GM12878 (cell line): Measurements from ENCODE around the gene SCARF1. TPM values are rescaled to one million over a fixed set of nuclear protein-coding genes. Genes with fewer than 3 reads are reported as not detected.

Source experiments
- ATAC-seq: fragments of 200-7000 bp; cut with Tn5 transposase; 3 replicates; pipeline ENCODE4 v1.9.1; 2020; ENCODE audit warnings: mild to moderate bottlenecking, moderate library complexity
- BruUV-seq: library from RNA; stranded (reverse); fragments of 400-500 nt; replicated peaks from 2 replicates; lab custom pipeline; 2021; lab: Mats Ljungman, UMichigan
- CTCF ChIA-PET: fragments of 300-600 bp; sonication (Branson Sonifier 250); formaldehyde crosslinking; extraction: SDS; loops from one replicate; lab custom pipeline; 2021; ENCODE audit warnings: inconsistent platforms; lab: Yijun Ruan, JAX
- POLR2A ChIA-PET: fragments of 350-600 bp; formaldehyde crosslinking; extraction: SDS; loops from one replicate; lab custom pipeline; 2021; ENCODE audit warnings: inconsistent platforms; lab: Charles Lee
- RAD21 ChIA-PET: fragments of 300-600 bp; sonication (Branson Sonifier 250); formaldehyde crosslinking; loops from one replicate; lab custom pipeline; 2023; ENCODE audit warnings: antibody characterized with exemption; ENCODE audit not compliant: unreplicated experiment; lab: Charles Lee
- SMC1A ChIA-PET: fragments of 300-600 bp; sonication (Branson Sonifier 250); formaldehyde crosslinking; loops from one replicate; lab custom pipeline; 2023; ENCODE audit not compliant: unreplicated experiment, uncharacterized antibody; lab: Charles Lee
- DNase-seq: peaks from one replicate; pipeline ENCODE4 v3.0.0-alpha.2; 2011; ENCODE audit warnings: low read depth, low spot score
- FAIRE-seq: peaks from 3 replicates; lab custom pipeline; 2011; peaks lifted over from hg19 to GRCh38; lab: Jason Lieb, UNC
- H2AFZ ChIP-seq: 2 replicates; pipeline ENCODE4 v1.6.0; 2011; ENCODE audit warnings: low read depth, low read length, control low read depth; ENCODE audit not compliant: control insufficient read depth
- H3K27ac ChIP-seq: 2 replicates; pipeline ENCODE4 v1.5.1; 2011; ENCODE audit warnings: control low read depth; ENCODE audit not compliant: control insufficient read depth, insufficient read depth
- H3K27me3 ChIP-seq, 2 experiments: replicated peaks in 1 of 2; 2 replicates each; pipeline versions ENCODE4 v1.6.0 to v1.6.1; 2011; ENCODE audit warnings: low read length in 1 of 2; ENCODE audit not compliant: control insufficient read depth in 2 of 2, insufficient read depth in 2 of 2
- H3K36me3 ChIP-seq, 2 experiments: 2 replicates each; pipeline ENCODE4 v1.5.1; 2011; ENCODE audit warnings: low read length in 1 of 2; ENCODE audit not compliant: control insufficient read depth in 2 of 2, insufficient read depth in 2 of 2
- H3K4me1 ChIP-seq: 2 replicates; pipeline ENCODE4 v1.6.1; 2011; ENCODE audit warnings: mild to moderate bottlenecking, low read length, moderate library complexity, mixed read lengths; ENCODE audit not compliant: control insufficient read depth, insufficient read depth
- H3K4me2 ChIP-seq: 2 replicates; pipeline ENCODE4 v1.6.0; 2011; ENCODE audit warnings: control low read depth; ENCODE audit not compliant: control insufficient read depth, insufficient read depth
- H3K4me3 ChIP-seq: fragments of 200-600 bp; sonication (generic); 2 replicates; pipeline ENCODE4 v1.5.1; 2016
- H3K79me2 ChIP-seq: 2 replicates; pipeline ENCODE4 v1.6.0; 2011; ENCODE audit warnings: low read length; ENCODE audit not compliant: control insufficient read depth, insufficient read depth
- H3K9ac ChIP-seq: 2 replicates; pipeline ENCODE4 v1.8.0; 2011; ENCODE audit warnings: low read length, control low read depth, mixed read lengths; ENCODE audit not compliant: control insufficient read depth, insufficient read depth
- H3K9me3 ChIP-seq: replicated peaks from 3 replicates; pipeline ENCODE4 v1.5.1; 2011; ENCODE audit warnings: mild to moderate bottlenecking, low read length; ENCODE audit not compliant: control insufficient read depth, insufficient read depth
- H4K20me1 ChIP-seq: 2 replicates; pipeline ENCODE4 v1.6.0; 2011; ENCODE audit not compliant: control insufficient read depth, insufficient read depth
- ATF7 ChIP-seq: fragments of 450-650 bp; IDR thresholded peaks from 2 replicates; pipeline ENCODE4 v1.6.1; 2016; ENCODE audit warnings: low read depth, mild to moderate bottlenecking
- IKZF1 ChIP-seq: fragments of 450-650 bp; conservative IDR thresholded peaks from 2 replicates; pipeline ENCODE4 v1.6.1; 2017; ENCODE audit warnings: antibody characterized with exemption, mild to moderate bottlenecking
- MTA3 ChIP-seq: IDR thresholded peaks from 2 replicates; pipeline ENCODE4 v1.6.1; 2012; ENCODE audit warnings: low read length, inconsistent platforms, borderline replicate concordance
- NFXL1 ChIP-seq: fragments of 450-650 bp; IDR thresholded peaks from 2 replicates; pipeline ENCODE4 v1.6.1; 2017; ENCODE audit warnings: antibody characterized with exemption, mild to moderate bottlenecking, borderline replicate concordance
- NFYB ChIP-seq: IDR thresholded peaks from 2 replicates; pipeline ENCODE4 v1.6.1; 2011; ENCODE audit warnings: low read depth, mild to moderate bottlenecking, low read length, improper control_type of control experiment, moderate library complexity; ENCODE audit not compliant: insufficient read depth
- PAX8 ChIP-seq: fragments of 450-650 bp; IDR thresholded peaks from 2 replicates; pipeline ENCODE4 v1.6.1; 2017; ENCODE audit warnings: mild to moderate bottlenecking, moderate library complexity
- PKNOX1 ChIP-seq: fragments of 450-650 bp; IDR thresholded peaks from 2 replicates; pipeline ENCODE4 v1.6.1; 2016; ENCODE audit warnings: mild to moderate bottlenecking
- POLR2A ChIP-seq: IDR thresholded peaks from 2 replicates; pipeline ENCODE4 v1.6.1; 2011; ENCODE audit warnings: low read depth, mild to moderate bottlenecking, low read length
- SIN3A ChIP-seq: IDR thresholded peaks from 2 replicates; pipeline ENCODE4 v1.6.1; 2012; ENCODE audit warnings: low read depth, low read length, improper control_type of control experiment
- SMC3 ChIP-seq: IDR thresholded peaks from 2 replicates; pipeline ENCODE4 v1.6.1; 2011; ENCODE audit warnings: low read length, improper control_type of control experiment, borderline replicate concordance
- SP1 ChIP-seq: IDR thresholded peaks from one replicate; pipeline ENCODE4 v1.6.1; 2011; ENCODE audit warnings: low read depth, low read length
- ZBTB11 ChIP-seq: fragments of 450-650 bp; formaldehyde crosslinking; IDR thresholded peaks from 2 replicates; pipeline ENCODE4 v1.5.0; 2022; ENCODE audit warnings: mild to moderate bottlenecking, missing genetic modification characterization
- ZBTB4 ChIP-seq: fragments of 450-650 bp; formaldehyde crosslinking; IDR thresholded peaks from 2 replicates; pipeline ENCODE4 v1.4.0; 2022; ENCODE audit warnings: mild to moderate bottlenecking, moderate library complexity
- ZNF217 ChIP-seq: fragments of 450-650 bp; IDR thresholded peaks from 2 replicates; pipeline ENCODE4 v1.6.1; 2017; ENCODE audit warnings: antibody characterized with exemption, mild to moderate bottlenecking
- WGBS: methylation state at CpG from one replicate; pipeline ENCODE4 v1.1.6; 2016; ENCODE audit warnings: low lambda C conversion rate; ENCODE audit not compliant: insufficient replicate concordance, insufficient coverage; ENCODE audit errors: missing lambda C conversion rate; 5-methylcytosine and 5-hydroxymethylcytosine counted together
- in situ Hi-C: fragments of 300-500 bp; cut with MboI; formaldehyde crosslinking; loops from 9 replicates; pipeline ENCODE4 v1.14.3; 2018; ENCODE audit warnings: mixed read lengths
- intact Hi-C: fragments of 100-400 bp; cut with micrococcal nuclease; formaldehyde crosslinking; loops from one replicate; pipeline ENCODE4 v1.14.2; 2022; ENCODE audit not compliant: unreplicated experiment
- polyA plus RNA-seq, 11 experiments: library from polyadenylated mRNA; depleted of rRNA in 4 of 11; unstranded in 6 of 11; stranded (reverse) in 5 of 11; fragments of >200 nt; fragmentation: Nextera tagmentation in 4 of 11; fragmentation: Illumina TruSeq in 1 of 11; extraction: Ambion mirVana in 4 of 11; extraction: Trizol in 1 of 11; gene quantifications; 1 replicate in 1 of 11; 2 replicates in 10 of 11; pipeline versions ENCODE4 v1.2.1 to v1.2.3, GENCODE V29; 2011 to 2016; ENCODE audit warnings: inconsistent platforms in 2 of 11, missing spikeins in 2 of 11, low read depth in 1 of 11
- total RNA-seq, 4 experiments: library from RNA; depleted of rRNA in 3 of 4; stranded (reverse); fragments of >200 nt in 3 of 4; fragmentation: Illumina TruSeq in 1 of 4; extraction: Trizol in 1 of 4; gene quantifications; 2 replicates each; pipeline versions ENCODE4 v1.2.1 to v1.2.3, GENCODE V29; 2013 to 2021
- TF ChIP-seq, protein P1 (sequence below): fragments of 150-350 bp; IDR thresholded peaks from 2 replicates; pipeline ENCODE4 v1.6.1; 2014; ENCODE audit warnings: mild to moderate bottlenecking, low read depth, low read length

Gene SCARF1
- total and polyA plus RNA-seq, 10 of the 15 experiments (the other 5 are each of a cell fraction or from before 2014, with no cell fraction given): 0.10 to 1.7 (median 0.43) TPM

DNA sequence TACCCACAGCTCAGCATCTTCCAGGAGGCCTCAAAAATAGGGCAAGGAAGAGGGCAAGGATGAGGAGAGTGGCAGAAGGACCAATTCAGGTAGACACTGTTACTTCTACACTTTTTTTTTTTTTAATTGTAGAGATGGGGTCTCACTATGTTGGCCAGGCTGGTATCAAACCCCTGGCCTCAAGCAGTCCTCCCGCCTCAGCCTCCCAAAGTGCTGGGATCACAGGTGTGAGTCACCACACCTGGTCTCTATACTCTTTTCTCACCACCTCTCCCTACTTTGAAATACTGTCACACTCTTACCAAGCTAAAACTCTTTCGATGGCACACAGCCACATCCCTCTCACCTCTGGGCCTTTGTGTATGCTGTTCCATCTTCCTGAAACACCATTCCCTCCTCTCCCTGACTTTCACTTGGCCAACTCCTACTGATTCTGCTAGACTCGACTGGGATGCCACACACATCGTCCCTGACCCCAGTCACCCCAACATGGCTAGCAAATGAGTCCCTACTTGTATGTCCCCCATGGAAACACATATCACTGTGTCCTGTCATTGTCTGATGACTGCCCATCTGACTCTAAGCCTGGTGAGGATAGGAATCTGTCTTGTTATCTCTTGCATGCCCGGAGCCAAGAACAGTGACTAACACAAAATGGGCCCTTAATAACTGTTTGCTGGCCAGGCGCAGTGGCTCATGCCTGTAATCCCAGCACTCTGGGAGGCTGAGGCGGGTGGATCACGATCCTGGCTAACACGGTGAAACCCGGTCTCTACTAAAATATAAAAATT lies 9.7 kb downstream of the SCARF1 start:
- no peak overlapping the region for H3K4me3 ChIP-seq
- ATAC-seq (no peak), FAIRE-seq (no peak), DNase-seq (no peak)
- intact Hi-C loops: no loop called here
- H4K20me1 ChIP-seq: no peaks in the 10 kb centered on the region
- CTCF ChIA-PET: interaction anchor here (0.6 to 1.1 kb wide), 3 partner anchors 13 to 179 kb away, joined by 3 to 6 read pairs (median 3); no protein-coding TSS in a partner anchor
- no TSS peak for BruUV-seq
- H3K9ac ChIP-seq: no peak overlapping the region
- RAD21 ChIA-PET: no interaction called here
- H3K27me3 ChIP-seq: no peaks in the 10 kb centered on the region
- in situ Hi-C loops: no loop called here
- H3K9me3 ChIP-seq: no peaks in the 10 kb centered on the region
- 74% methylated on average over 10 of the region's 10 CpGs for WGBS
- no peak overlapping the region for H3K4me2 ChIP-seq
- no peaks in the 10 kb centered on the region for H3K36me3 ChIP-seq
- no peak overlapping the region for H3K27ac ChIP-seq
- no peaks in the 10 kb centered on the region for H3K79me2 ChIP-seq
- POLR2A ChIA-PET: no interaction called here
- SMC1A ChIA-PET: interaction anchor here (0.8 to 1.1 kb wide), 2 partner anchors 14 to 62 kb away, joined by 3 read pairs; partner anchors contain the start of gene RILP
- peaks cover 10% of the 10 kb centered on the region for H3K4me1 ChIP-seq
- no peak overlapping the region for H2AFZ ChIP-seq
- TF ChIP-seq ZBTB11 (CRISPR knock-in tag) (no peak), PAX8 (no peak), PKNOX1 (no peak), ATF7 (no peak), IKZF1 (no peak), NFYB (no peak), ZBTB4 (CRISPR knock-in tag) (no peak), NFXL1 (no peak), POLR2A (no peak), ZNF217 (no peak), MTA3 (no peak), SIN3A (no peak), SP1 (no peak), SMC3 (no peak)
- TF ChIP-seq, protein P1, sequence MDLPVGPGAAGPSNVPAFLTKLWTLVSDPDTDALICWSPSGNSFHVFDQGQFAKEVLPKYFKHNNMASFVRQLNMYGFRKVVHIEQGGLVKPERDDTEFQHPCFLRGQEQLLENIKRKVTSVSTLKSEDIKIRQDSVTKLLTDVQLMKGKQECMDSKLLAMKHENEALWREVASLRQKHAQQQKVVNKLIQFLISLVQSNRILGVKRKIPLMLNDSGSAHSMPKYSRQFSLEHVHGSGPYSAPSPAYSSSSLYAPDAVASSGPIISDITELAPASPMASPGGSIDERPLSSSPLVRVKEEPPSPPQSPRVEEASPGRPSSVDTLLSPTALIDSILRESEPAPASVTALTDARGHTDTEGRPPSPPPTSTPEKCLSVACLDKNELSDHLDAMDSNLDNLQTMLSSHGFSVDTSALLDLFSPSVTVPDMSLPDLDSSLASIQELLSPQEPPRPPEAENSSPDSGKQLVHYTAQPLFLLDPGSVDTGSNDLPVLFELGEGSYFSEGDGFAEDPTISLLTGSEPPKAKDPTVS: no peak
